ENCODE data around the gene CDH23.

GRCh38 chr10:71531485-71532446, 135.0 kb downstream of the CDH23 start:
- TF ChIP-seq, protein P1, sequence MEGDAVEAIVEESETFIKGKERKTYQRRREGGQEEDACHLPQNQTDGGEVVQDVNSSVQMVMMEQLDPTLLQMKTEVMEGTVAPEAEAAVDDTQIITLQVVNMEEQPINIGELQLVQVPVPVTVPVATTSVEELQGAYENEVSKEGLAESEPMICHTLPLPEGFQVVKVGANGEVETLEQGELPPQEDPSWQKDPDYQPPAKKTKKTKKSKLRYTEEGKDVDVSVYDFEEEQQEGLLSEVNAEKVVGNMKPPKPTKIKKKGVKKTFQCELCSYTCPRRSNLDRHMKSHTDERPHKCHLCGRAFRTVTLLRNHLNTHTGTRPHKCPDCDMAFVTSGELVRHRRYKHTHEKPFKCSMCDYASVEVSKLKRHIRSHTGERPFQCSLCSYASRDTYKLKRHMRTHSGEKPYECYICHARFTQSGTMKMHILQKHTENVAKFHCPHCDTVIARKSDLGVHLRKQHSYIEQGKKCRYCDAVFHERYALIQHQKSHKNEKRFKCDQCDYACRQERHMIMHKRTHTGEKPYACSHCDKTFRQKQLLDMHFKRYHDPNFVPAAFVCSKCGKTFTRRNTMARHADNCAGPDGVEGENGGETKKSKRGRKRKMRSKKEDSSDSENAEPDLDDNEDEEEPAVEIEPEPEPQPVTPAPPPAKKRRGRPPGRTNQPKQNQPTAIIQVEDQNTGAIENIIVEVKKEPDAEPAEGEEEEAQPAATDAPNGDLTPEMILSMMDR (optimal IDR thresholded peaks at IDR 0.05 in 1 of 3, IDR thresholded peaks at IDR 0.05 in 1 of 3, conservative IDR thresholded peaks at IDR 0.05 in 1 of 3; ENCODE audit: extremely low read depth in 1 of 3, insufficient read depth in 2 of 3, low read length in 3 of 3), result no peak
- TF ChIP-seq EZH2 (IDR thresholded peaks at IDR 0.05; ENCODE audit: low read length), result no peak
